B cell (primary cell): Measurements from ENCODE around the gene ACSL4. TPM values are rescaled to one million over a fixed set of nuclear protein-coding genes. Genes with fewer than 3 reads are reported as not detected.
A peak's percentile ranks its signal among the peaks of the same experiment; 100 is the strongest.
"Not testable (repeated sequence)": the region's sequence is repeated elsewhere in the genome, so short reads cannot be mapped to it uniquely, and the experiment has no call there.

ENCODE experiments used
- ATAC-seq: fragments of 200-7000 bp; cut with Tn5 transposase; one replicate; pipeline ENCODE4 v1.10.0; 2021; ENCODE audit warnings: low read depth, mild to moderate bottlenecking, moderate number of reproducible peaks, moderate library complexity
- CTCF ChIA-PET: fragments of 350-600 bp; sonication (Branson Sonifier 250); formaldehyde crosslinking; loops from one replicate; lab custom pipeline; 2021; ENCODE audit warnings: antibody characterized with exemption, inconsistent platforms; lab: Charles Lee
- POLR2A ChIA-PET: fragments of 350-600 bp; sonication (Branson Sonifier 250); formaldehyde crosslinking; loops from one replicate; lab custom pipeline; 2021; ENCODE audit warnings: antibody characterized with exemption; lab: Charles Lee
- DNase-seq: peaks from one replicate; pipeline ENCODE4 v3.0.0; 2013
- H2AFZ ChIP-seq: 2 replicates; pipeline ENCODE4 v1.6.1; 2012; ENCODE audit warnings: mild to moderate bottlenecking, low read depth, low read length; ENCODE audit not compliant: insufficient read depth, poor library complexity, severe bottlenecking
- H3K27ac ChIP-seq, 2 donors: 1 replicate in 1 of 2; 2 replicates in 1 of 2; pipeline ENCODE4 v1.5.1; 2012 to 2013; ENCODE audit warnings: low read length in 2 of 2, mild to moderate bottlenecking in 2 of 2, moderate library complexity in 1 of 2
- H3K27me3 ChIP-seq, 4 experiments: fragments of 200-600 bp in 1 of 4; sonication (generic) in 1 of 4; replicated peaks in 1 of 4; 1 replicate in 2 of 4; 2 replicates in 2 of 4; pipeline versions ENCODE4 v1.6.1 to v1.7.0; 2013 to 2016; ENCODE audit warnings: low read length in 3 of 4, mild to moderate bottlenecking in 2 of 4, mixed read lengths in 1 of 4, moderate library complexity in 1 of 4; ENCODE audit not compliant: insufficient read depth in 4 of 4, control insufficient read depth in 3 of 4; ENCODE audit errors: control extremely low read depth in 1 of 4
- H3K36me3 ChIP-seq, 2 experiments: replicated peaks in 1 of 2; 1 replicate in 1 of 2; 2 replicates in 1 of 2; pipeline versions ENCODE4 v1.6.1 to v1.7.1; 2013; ENCODE audit warnings: low read length in 1 of 2; ENCODE audit not compliant: insufficient read depth in 2 of 2, control insufficient read depth in 1 of 2; ENCODE audit errors: control extremely low read depth in 1 of 2, extremely low read depth in 1 of 2
- H3K4me1 ChIP-seq, 2 donors: fragments of 200-600 bp in 1 of 2; sonication (generic) in 1 of 2; 1 replicate in 1 of 2; 2 replicates in 1 of 2; pipeline versions ENCODE4 v1.5.1 to v1.6.1; 2013 to 2017; ENCODE audit warnings: low read length in 2 of 2; ENCODE audit not compliant: control insufficient read depth in 2 of 2, insufficient read depth in 2 of 2
- H3K4me2 ChIP-seq: replicated peaks from 2 replicates; pipeline ENCODE3; 2012; ENCODE audit warnings: mild to moderate bottlenecking, low read depth, low read length; ENCODE audit not compliant: poor library complexity, severe bottlenecking
- H3K4me3 ChIP-seq, 5 experiments: fragments of 200-600 bp in 1 of 5; sonication (generic) in 1 of 5; 1 replicate in 3 of 5; 2 replicates in 2 of 5; pipeline versions ENCODE4 v1.5.1 to v1.7.0; 2011 to 2016; ENCODE audit warnings: low read length in 4 of 5, mild to moderate bottlenecking in 4 of 5, low read depth in 2 of 5, control low read depth in 1 of 5, moderate library complexity in 1 of 5; ENCODE audit not compliant: insufficient read depth in 1 of 5; ENCODE audit errors: control extremely low read depth in 1 of 5, extremely low read depth in 1 of 5
- H3K79me2 ChIP-seq: fragments of 200-600 bp; sonication (generic); one replicate; pipeline ENCODE4 v1.6.0; 2016; ENCODE audit warnings: low read length; ENCODE audit not compliant: control insufficient read depth, insufficient read depth
- H3K9ac ChIP-seq: fragments of 200-600 bp; sonication (generic); 2 replicates; pipeline ENCODE4 v1.6.1; 2017; ENCODE audit warnings: mild to moderate bottlenecking, low read length, moderate library complexity
- H3K9me3 ChIP-seq, 3 donors: one replicate each; pipeline versions ENCODE4 v1.6.1 to v1.7.1; 2013; ENCODE audit warnings: low read length in 2 of 3; ENCODE audit not compliant: control insufficient read depth in 2 of 3, insufficient read depth in 1 of 3; ENCODE audit errors: control extremely low read depth in 1 of 3
- H4K20me1 ChIP-seq: 2 replicates; pipeline ENCODE4 v1.6.0; 2012; ENCODE audit warnings: mild to moderate bottlenecking, low read length; ENCODE audit not compliant: insufficient read depth, control insufficient read depth, poor library complexity, severe bottlenecking
- H3K27ac Mint-ChIP-seq: one replicate; pipeline ENCODE4 v1.8.0; 2021; ENCODE audit warnings: mixed read lengths
- H3K27me3 Mint-ChIP-seq: one replicate; pipeline ENCODE4 v1.8.0; 2021; ENCODE audit warnings: mixed read lengths
- H3K4me1 Mint-ChIP-seq: one replicate; pipeline ENCODE4 v1.8.0; 2021; ENCODE audit warnings: mixed read lengths
- H3K4me3 Mint-ChIP-seq: one replicate; pipeline ENCODE4 v1.8.0; 2021; ENCODE audit warnings: mixed read lengths
- H3K9me3 Mint-ChIP-seq: one replicate; pipeline ENCODE4 v1.8.0; 2022; ENCODE audit warnings: mixed read lengths; ENCODE audit not compliant: insufficient read depth
- CTCF ChIP-seq: fragments of 200-600 bp; IDR thresholded peaks from one replicate; pipeline ENCODE4 v1.8.0; 2022; ENCODE audit warnings: antibody characterized with exemption, mild to moderate bottlenecking
- EZH2 ChIP-seq: IDR thresholded peaks from 2 replicates; pipeline ENCODE4 v1.6.1; 2012; ENCODE audit warnings: borderline replicate concordance, low read depth, mild to moderate bottlenecking, moderate library complexity, low read length; ENCODE audit not compliant: insufficient read depth, poor library complexity, severe bottlenecking
- WGBS: methylation state at CpG from one replicate; pipeline ENCODE4 v1.1.5; 2013; ENCODE audit warnings: missing lambda C conversion rate; ENCODE audit not compliant: insufficient coverage; 5-methylcytosine and 5-hydroxymethylcytosine counted together
- intact Hi-C: fragments of 100-400 bp; cut with micrococcal nuclease; formaldehyde crosslinking; loops from one replicate; pipeline ENCODE4 v1.10.0; 2022
- polyA plus RNA-seq: library from polyadenylated mRNA; depleted of rRNA; stranded (reverse); fragments of >200 nt; gene quantifications from 2 replicates; pipeline ENCODE4 v1.2.3, GENCODE V29; 2012
- total RNA-seq, 2 donors: library from RNA; stranded (reverse); fragments of 120-200 nt in 1 of 2; gene quantifications; 1 replicate in 1 of 2; 2 replicates in 1 of 2; pipeline versions ENCODE4 v1.2.3 to v1.2.4, GENCODE V29; 2013 to 2022

ACSL4 gene
- total and polyA plus RNA-seq, 2 donors (not counting 1 experiment from before 2014, with no cell fraction given): 4.0 to 29.1 TPM

GRCh38 chrX:109654516-109655109 lies 78.4 kb downstream of the ACSL4 start:
- DNase-seq: no peak
- intact Hi-C loops: no loop called here
- TF ChIP-seq CTCF: no peak
- no peak for TF ChIP-seq EZH2
- CTCF ChIA-PET: interaction anchor here (1.1 kb wide), 1 partner anchor 53 kb away, joined by 3 read pairs; no protein-coding TSS in a partner anchor
- no peaks in the 10 kb centered on the region for H4K20me1 ChIP-seq
- Mint-ChIP-seq H3K27me3 (no peaks in the 10 kb centered on the region), H3K4me3 (no peak overlapping the region), H3K27ac (peak overlapping the region; percentile 15), H3K4me1 (no peaks in the 10 kb centered on the region), H3K9me3 (no peaks in the 10 kb centered on the region)
- H3K27me3 ChIP-seq: no peaks in the 10 kb centered on the region
- H3K4me3 ChIP-seq: no peak overlapping the region
- no peak for ATAC-seq
- no peaks in the 10 kb centered on the region for H3K9me3 ChIP-seq
- no peak overlapping the region for H3K9ac ChIP-seq
- H3K36me3 ChIP-seq: peaks cover 2 to 14% of the 10 kb centered on the region in 2 experiments
- 100% methylated on average over 2 of the region's 5 CpGs for WGBS
- no peaks in the 10 kb centered on the region for H3K79me2 ChIP-seq
- POLR2A ChIA-PET: no interaction called here
- no peak overlapping the region for H3K27ac ChIP-seq
- H2AFZ ChIP-seq: no peak overlapping the region
- H3K4me2 ChIP-seq: no peak overlapping the region
- no peaks in the 10 kb centered on the region for H3K4me1 ChIP-seq

GRCh38 chrX:109644671-109645070 lies 88.4 kb downstream of the ACSL4 start:
- H3K79me2 ChIP-seq, H3K4me1 Mint-ChIP-seq, POLR2A ChIA-PET, H3K27me3 ChIP-seq, H3K4me1 ChIP-seq, H3K9me3 ChIP-seq, H3K9me3 Mint-ChIP-seq, H3K27ac Mint-ChIP-seq, H3K4me3 Mint-ChIP-seq, CTCF ChIA-PET, intact Hi-C loops, ATAC-seq, H3K36me3 ChIP-seq, H4K20me1 ChIP-seq, H2AFZ ChIP-seq, DNase-seq, H3K4me2 ChIP-seq, H3K4me3 ChIP-seq, H3K27me3 Mint-ChIP-seq, H3K9ac ChIP-seq, H3K27ac ChIP-seq: not testable (repeated sequence)
- 94% methylated on average over 3 of the region's 19 CpGs for WGBS
